T-helper 22 cell (primary cell): ENCODE results near the gene THSD4.

ENCODE experiments used
- DNase-seq: peaks from one replicate; pipeline ENCODE4 v3.0.0-alpha.2; 2020; ENCODE audit warnings: low read depth

THSD4 gene

GRCh38 chr15:71456362-71456761, 341.1 kb downstream of the THSD4 start:
- no peak for DNase-seq

DNA sequence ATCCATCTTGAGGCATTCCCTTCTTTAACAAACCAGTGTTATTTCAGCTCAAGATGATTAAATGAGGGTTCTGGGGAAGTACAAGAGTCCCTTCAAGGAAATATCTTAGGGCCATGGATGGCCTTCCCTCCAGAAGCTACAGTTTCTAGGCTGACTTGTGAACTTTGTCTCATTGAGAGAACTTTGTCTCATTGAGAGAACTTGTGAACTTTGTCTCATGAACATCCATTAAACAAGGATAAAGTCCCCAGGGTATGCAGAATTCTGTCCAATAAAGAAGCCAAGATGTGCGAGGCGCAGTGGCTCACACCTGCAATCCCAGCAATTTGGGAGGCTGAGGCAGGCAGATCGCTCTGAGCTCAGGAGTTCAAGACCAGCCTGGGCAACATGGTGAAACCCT, 341.5 kb downstream of the THSD4 start:
- DNase-seq = no peak

- DNase-seq = no peak
These were observed 342.9 kb downstream of the THSD4 start for GRCh38 chr15:71458089-71458660.

- no peak for DNase-seq
These were observed 346.5 kb downstream of the THSD4 start for GRCh38 chr15:71461748-71462147.

DNA sequence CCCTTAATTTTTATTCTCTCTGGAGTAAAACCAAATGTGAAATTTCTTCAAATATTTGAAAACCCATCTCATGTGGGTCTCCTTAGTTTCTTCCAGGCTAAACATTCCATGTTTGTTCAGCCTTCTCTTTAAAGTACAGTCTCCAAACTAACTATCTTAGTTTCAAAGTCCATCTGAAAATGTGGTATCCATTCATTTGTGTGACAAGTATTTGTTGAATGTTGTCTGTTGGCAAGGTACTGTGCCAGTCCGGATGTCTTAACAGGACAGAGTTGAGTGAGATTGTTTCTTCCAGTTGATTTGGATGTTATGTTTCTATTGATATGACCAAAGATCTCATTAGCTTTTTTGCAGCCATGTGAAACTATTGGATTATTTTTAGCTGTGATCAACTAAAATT, 347.4 kb downstream of the THSD4 start:
- DNase-seq = no peak

DNA sequence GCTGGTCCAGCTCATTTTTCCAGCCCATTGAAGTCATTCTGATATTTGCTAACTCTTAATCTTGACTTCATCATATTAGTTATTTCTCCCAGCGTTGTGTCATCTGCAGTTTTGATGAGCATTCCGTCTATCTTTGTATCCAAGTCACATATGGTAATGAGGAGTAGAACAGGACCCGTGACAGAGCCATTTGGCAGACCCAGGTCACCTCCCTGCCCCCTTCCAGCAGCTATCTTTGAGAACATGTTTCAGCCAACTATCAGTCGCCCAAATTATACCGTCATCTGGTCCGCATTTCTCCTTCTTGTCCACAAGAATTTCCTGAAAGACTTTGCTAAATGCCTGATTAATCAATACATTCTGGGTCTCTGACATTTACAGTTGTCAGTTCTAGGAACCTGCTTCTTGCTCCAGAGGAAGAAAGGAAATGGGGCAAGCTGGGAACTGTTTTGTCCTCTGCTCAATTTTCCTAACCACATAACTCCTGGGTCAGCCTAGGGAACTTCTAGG, 347.9 kb downstream of the THSD4 start:
- DNase-seq = no peak

GRCh38 chr15:71465131-71465955, 350.1 kb downstream of the THSD4 start:
- no peak for DNase-seq

DNA sequence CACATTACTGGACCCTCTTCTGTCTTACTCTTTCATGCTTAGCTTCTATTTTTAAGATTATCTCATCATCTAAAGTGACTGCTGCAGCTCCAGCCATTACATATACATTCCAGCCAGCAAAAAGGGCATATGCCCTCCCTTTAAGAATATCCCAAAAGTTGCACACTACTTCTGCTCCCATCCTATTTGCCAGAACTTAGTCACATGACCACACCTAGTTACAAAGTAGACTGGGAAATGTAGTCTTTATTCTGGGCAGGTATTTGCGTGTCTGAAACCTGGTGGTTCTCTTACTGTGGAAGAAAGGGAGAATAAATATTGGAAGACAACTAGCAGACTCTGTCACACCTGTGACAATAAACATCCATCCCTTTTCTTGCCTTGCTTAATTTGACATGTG, 353.4 kb downstream of the THSD4 start:
- no peak for DNase-seq

- DNase-seq = no peak
These were observed 354.1 kb downstream of the THSD4 start for GRCh38 chr15:71469413-71469812.

DNA sequence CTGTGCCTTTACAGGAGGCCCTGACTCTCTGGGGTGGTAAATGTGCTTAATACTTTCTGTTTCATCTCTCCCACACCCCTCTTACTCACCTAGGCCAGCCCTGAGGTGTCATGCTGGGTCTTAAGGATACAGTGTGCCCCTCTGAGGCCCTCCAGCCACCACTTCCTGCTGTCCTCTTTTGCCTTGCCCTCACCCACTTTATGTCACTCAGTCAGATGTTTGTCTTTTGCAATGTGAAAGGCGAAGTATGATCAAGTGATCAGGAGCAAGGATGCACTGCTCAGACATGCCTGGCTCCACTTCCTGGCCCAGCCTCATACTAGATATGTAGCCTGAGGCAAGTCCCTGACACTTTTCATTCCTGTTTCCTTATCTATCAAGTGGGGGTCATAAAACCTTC, 356.1 kb downstream of the THSD4 start:
- no peak for DNase-seq

GRCh38 chr15:71472566-71472965, 357.3 kb downstream of the THSD4 start:
- no peak for DNase-seq

GRCh38 chr15:71473751-71474150, 358.5 kb downstream of the THSD4 start:
- DNase-seq = no peak

DNA sequence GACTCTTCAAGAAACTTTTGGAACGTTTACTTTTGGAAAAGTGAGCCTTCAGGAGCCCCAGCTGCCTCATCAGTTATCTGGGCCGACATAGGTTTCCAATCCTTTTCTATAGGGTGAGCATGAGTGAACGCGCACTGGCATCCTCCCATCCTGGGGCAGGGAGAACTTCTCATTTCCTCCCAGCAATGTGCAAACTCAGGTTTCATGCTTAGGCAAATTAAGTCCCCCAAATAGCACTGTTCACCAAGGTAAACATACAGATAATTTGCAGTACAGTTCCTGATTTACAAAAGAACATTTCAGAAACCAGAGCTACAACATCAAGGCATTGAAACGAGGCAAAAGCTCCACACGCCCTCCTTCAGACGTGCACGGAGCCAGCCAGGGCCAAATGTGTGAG, 361.6 kb downstream of the THSD4 start:
- DNase-seq = no peak

DNA sequence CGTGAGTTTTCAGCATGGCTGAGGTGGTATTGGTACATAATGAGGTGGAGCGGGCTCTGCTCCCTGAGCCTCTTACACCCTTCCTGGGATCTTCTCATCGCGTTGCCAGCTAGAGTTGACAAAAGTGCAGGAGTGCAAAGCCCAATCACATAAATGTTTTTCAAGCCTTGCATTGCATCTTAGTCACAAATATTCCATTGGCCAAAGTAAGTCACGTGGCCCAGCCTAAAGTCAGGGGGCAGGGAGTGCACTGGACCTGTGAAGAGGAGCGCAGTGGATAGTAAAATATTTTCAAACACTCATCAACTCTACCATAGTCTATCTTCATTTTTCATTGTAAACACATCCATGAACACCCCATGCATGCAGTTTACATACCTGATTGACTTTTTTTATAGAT, 365.3 kb downstream of the THSD4 start:
- DNase-seq = no peak

- DNase-seq = no peak
These were observed 368.8 kb downstream of the THSD4 start for GRCh38 chr15:71484080-71484479.

DNA sequence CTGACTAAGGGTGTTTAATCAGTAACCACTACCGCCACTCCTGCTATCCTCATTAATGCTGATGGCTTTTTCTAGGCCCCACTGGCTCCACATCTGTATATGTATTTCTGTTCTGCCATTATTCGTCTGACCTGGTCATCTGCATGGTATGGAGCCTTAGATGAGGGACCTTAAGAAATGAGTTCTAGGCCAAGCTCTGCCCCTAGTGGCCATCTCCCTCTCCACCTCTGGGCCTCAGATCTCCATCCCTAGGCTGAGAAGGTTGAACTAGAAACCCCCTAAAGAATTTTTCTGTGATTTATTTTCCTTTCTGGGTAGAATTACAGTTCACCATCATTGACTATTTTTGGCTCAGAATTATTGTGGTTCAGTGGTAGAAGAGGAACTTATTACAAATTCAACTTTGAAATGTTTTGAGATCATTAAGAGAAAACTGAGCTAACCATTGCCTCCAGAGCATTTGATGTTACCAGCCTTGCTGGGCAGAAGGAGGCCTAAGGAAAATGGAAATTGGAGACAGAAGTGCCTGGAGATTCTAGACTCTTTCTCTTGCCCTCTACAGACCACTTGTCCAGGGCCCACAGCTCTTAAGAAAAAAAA, 369.9 kb downstream of the THSD4 start:
- no peak for DNase-seq

DNA sequence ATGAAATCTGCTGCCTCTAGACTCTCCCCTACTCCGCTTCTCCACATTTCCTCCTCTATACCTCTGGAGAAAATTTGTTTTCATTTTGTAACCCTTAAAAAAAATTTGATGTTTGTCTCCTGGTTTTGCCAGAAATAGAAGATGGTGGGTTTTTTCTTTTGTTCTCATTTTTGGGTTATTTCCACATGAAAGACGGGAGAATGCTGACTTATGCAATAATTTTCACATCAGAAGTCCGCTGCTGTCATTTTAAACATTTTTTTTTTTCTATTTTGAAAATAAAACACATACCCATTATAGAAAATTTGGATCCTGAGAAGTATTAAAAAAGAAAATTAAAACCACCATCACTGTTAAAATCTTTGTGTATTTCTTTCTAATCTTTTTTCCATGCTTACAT, 374.3 kb downstream of the THSD4 start:
- DNase-seq = no peak

- no peak for DNase-seq
These were observed 378.3 kb downstream of the THSD4 start for GRCh38 chr15:71493526-71493925.

DNA sequence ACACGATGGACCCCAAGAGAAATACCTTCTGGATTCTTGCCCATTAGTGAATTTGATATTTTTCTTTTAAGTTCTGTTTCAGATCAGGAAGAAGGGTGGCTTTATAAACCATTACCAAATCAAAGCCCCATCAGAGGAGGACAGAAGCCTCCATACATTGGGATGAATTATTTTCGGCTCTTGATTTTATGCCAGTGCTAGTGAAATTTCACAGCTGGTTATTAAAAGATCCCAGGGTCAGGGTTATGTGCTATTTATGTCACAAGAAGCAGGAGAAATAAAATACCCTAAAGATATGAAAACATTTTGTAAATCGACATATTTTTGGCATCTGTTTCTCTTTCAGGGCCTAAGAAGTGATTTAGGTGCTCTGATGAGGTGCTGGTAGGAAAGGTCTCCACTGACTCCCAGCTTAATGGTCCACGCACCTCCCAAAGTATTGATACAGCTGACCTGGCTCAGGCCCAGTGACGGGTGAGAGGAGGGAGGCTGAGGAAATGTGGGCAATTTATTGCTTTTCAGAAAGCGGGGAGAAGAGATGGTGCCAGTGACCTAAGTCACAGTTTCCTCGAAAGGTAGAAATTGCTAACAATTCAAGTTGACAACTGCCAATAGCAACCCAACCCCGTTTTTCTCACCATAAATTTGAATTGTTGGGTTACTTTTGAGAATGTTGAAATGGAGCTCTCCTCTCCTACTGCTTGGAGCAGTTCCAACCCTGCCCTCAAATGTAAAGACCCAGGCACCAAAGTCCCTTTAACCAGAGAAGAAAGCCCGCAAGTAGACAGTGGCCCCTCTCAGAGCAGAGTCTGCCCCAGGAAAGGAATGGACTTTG, 379.5 kb downstream of the THSD4 start:
- DNase-seq = no peak

GRCh38 chr15:71495398-71495780, 380.1 kb downstream of the THSD4 start:
- DNase-seq = no peak

DNA sequence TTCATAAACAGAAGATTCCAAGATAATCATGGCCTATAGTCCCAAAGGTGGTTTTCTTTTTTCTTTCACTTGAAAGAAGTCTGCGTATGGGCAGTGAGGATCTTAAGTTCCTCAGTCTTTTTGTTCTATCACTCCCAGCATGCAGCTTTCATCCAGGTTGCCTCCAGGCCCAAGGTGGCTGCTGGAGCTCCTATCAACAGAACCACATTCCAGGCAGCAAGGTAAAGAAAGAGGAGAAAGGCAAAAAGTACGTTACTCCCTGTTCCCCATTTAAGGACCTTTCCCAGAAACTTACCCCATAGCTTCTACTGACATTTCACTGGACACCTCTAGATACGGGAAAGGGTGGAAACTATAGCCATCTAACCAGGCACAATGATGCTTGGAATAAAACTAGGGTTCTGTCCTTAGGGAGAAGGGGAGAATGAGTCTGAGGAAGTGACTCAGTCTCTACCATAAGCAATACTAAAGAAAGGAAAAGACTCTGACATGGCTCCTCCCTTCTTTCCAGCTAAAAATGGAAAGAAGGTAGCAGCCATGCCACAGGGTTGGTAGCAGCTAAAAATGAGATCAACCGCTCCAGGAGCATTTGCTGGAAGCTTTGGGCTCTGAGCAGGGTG, 381.2 kb downstream of the THSD4 start:
- DNase-seq = no peak
